NCI-H187 treated with DMSO at 0.1 percent for 48 hours (cell line): ENCODE data around the gene USH2A.
"Not testable (repeated sequence)": the region's sequence is repeated elsewhere in the genome, so short reads cannot be mapped to it uniquely, and the experiment has no call there.

ENCODE experiments used
- DNase-seq: peaks from one replicate; lab custom pipeline; 2025; lab: John Stamatoyannopoulos, UW

Gene USH2A

DNA sequence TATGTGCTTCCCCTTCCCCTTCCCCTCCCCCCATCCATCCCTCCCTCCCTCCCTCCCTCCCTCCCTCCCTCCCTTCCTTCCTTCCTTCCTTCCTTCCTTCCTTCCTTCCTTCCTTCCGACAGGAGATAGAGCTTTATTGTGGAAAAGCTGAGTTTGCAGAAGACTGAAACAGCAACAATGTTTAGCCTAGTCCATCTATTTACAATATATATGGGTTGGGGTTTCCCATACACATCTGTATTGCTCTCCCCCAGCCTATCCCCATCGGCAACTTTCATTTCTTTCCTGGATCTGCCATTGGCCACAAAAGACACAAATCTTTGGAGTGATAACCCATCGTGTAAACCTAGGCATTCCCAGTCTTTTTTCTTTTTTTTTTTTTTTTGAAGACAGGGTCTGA, 222.3 kb downstream of the USH2A start:
- no peak for DNase-seq

DNA sequence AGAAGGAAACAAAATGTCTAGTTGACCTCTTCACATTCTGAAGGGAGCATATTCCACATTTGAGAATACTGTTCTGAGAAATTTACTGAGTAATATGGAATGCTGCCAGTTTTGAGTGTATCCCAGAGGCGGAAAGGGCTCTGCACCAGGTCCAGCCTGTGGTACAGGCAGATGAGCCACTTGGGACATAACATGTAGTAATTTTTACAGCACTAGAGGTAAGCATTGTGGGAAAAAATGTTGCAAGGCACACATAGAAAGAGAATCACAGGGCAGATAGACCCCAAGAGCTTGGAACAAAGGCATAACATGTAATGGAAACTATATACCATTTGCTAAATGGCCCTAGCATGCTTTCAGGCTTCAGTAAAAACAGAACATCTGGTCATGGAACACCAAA, 228.5 kb downstream of the USH2A start:
- no peak for DNase-seq

DNA sequence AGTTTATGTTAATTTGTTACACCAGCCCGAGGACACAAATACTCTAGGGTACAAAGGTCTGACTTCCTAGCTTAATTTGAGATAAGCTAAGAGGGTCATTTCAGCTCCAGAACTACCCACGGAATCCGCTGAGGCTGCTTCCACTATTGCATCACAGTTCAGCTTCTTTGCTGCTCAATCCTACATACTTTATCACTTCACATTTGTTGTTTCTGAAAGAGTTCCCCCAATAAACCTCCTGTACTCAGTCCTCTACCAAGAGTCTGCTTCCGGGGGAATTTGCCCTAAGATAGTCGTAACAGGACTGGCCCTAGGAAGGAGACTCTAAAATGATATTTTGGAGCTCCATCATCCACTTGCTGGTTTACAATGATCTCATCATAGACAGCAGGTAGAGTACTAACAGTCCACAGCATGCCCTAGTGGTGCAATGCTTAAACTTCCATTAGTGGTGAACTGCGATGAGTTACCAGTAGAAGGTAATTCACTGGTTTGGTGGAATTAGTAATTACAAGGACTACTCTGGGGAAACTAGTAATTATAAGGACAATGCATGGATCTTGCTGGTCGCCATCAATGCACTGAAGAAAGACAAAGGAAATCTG, 229.3 kb downstream of the USH2A start:
- no peak for DNase-seq

DNA sequence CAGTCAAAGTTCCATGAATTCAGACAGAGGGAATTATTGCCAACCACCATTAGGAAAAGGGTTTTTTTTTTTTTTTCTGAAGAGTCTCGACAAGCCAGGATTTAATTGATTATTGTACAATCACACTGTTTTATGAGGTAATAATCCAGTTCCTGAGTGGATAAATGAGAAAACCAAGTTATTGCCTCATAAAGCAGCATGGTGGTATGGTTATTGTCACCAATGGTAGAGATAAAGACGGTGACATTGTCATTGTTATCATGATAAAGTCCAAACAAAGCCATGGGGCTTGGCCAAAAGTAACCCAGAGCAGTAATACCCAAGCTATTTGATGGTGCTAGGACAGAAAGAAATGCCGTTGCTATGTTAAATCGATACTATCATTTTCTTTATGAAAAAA, 232.8 kb downstream of the USH2A start:
- no peak for DNase-seq

DNA sequence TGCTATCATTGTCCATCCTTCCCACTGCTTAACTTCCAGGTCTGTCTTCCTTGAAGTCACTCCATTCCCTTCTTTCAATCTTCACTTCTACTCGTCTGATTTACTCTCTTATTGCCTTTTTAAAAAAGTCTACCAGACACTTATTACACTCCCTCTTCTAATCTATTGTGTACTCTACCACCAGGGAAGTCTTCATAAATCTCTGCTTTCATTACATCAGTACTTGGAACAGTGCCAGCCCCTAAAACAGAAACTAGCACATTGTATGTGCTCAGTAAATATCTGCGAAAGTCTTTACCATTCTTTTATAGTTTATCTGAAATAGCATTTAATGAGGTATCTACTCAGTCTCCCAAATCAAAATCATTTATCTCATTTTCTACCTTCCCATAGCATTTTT, 236.4 kb downstream of the USH2A start:
- DNase-seq, result no peak

DNA sequence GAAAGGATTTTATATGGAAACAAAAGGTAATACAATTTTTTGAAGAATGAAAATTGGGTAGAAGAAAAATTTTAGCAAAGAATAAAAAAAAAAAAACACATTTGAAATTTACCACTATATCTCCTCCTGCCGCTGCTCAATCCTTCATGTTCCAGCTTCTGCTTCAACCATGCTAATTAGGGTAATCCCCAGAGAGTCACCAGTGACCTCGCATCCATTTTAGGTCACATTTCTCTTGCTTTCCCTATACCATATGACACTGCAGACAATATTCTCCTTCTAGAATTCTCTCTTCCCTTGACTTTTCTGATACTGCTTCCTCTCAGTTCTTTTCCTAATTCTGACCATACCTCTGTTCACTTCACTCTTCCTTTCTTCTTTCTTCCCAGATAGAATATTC, 237.1 kb downstream of the USH2A start:
- no peak for DNase-seq

DNA sequence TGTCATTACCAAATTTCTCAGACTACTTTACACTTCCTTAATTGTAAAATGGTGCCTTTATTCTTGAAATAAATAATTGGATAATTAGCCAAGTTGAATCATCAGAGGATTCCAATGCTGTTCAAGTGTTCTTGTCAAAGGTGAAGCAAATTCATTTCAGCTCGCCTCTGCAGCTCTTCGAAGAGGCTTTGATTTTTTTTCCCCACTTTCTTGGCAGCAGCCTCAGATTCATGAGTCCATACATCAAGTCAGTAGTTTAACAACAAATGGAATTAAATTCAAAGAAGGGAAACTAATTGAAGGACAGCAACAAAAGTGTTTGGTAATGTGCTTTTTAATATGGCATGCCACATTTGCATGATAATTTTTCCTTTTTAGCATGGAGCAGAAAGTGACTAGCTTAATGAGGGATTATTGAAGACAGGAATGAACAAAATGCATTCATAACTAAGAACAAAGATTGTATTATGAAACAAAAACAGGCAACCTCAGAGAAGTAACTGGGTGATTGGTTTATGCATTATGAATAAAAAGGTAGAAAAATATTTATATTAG, 239.0 kb downstream of the USH2A start:
- DNase-seq, result no peak

DNA sequence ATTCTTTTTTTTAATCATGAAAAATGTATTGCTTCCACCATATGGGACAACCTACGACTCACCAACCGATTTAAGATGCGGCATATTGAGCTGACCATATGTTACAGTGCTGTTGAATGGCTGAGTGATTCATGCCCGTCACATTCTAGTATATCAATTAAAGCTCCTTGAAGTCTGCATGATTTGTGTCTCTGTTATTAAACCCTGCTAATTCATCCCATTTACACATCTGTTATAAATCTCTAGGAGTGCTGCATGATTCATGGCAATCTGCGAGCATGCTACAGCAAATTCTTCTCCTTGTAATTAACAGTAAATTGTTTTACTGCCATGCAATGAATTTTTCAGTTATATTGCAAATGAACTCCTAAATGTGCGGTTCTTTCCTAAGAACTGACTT, 239.8 kb downstream of the USH2A start:
- DNase-seq, result no peak

DNA sequence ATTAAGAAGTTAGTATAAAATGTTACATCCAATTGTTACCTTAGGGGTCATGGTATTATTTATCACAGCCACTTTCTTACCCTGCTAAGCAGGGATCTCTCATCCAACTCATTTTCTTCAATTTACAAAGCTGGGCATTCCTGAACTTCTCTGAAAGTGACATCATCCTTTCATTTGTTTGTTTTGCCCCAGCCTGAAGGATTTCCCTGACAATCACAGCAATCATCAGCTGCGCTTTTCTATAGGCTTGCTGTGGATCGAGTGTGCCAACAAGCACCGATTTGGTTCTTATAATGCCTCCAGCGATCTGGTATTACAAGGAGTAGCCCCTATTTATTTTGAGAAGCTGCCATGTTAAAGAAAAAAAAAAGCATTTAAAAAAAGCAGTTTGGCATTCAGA, 240.2 kb downstream of the USH2A start:
- DNase-seq, result no peak

DNA sequence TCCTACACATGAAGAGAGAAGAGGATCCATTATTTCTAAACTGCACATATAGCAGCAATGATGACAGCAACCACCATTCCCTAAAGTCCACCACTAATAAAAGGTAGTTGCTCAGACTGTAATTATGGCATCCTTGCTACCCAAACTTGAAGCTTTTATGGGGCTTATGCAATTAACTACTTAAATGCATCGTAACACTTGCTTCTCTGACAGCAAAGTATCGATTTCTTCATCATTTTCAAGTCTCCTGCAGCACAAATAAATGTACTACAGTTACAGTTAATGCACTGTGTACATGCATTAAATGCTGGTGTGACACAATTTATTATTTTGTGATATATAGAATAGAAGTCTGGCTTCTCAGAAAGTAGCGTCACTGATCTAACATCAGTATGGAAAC, 241.7 kb downstream of the USH2A start:
- DNase-seq, result no peak

DNA sequence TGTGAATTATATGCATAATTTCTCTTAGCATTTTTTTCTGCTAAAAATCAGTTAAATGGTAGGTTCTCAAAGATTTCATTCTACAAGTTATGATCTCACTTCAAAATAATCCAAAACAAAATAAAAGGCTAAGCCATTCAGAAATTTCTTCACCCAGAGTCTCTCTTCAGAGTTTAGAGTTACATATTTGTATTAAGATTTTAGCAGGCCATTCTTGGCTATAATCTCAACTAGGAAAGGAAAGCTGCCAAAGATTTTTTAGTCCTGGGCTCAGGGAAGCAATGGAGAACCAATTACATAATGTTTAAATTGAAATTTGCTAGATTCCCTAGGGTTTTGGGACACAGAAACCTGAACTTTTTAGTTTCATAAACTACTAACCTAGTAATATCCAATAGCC, 245.0 kb downstream of the USH2A start:
- DNase-seq, result no peak

DNA sequence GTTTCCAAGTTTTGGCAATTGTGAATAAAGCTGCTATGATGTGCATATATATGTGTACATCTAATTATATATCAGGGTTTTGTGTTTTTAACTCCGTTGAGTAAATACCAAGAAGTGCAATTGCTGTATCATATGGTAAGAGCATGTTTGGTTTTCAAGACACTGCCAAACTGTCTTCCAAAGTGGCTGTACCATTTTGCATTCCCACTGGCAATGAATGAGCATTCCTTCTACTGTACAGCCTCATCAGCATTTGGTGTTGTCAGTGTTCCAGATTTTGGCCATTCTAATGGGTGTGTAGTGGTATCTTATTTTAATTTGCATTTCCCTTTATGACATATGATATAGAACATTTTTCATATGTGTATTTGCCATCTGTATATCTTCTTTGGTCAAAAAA, 246.3 kb downstream of the USH2A start:
- no peak for DNase-seq

DNA sequence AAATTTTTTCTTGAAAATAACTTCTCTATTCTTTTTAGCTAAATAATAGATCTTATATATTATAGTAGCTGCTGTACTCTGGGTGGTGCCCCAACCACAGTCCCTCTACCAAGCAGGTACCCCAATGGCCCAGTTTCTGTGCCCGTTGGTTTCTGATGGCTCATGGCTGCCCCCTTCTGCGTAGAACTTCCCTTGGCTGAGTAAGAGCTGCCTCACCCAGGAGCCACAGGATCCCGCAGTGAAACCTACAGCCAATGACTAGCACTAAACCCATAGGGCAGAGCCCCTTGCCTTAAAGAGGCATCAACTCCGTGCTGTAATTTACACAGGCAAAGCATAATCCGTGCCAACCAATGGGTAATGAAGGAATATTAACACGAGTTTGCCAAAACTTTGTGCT, 247.5 kb downstream of the USH2A start:
- DNase-seq, result no peak

DNA sequence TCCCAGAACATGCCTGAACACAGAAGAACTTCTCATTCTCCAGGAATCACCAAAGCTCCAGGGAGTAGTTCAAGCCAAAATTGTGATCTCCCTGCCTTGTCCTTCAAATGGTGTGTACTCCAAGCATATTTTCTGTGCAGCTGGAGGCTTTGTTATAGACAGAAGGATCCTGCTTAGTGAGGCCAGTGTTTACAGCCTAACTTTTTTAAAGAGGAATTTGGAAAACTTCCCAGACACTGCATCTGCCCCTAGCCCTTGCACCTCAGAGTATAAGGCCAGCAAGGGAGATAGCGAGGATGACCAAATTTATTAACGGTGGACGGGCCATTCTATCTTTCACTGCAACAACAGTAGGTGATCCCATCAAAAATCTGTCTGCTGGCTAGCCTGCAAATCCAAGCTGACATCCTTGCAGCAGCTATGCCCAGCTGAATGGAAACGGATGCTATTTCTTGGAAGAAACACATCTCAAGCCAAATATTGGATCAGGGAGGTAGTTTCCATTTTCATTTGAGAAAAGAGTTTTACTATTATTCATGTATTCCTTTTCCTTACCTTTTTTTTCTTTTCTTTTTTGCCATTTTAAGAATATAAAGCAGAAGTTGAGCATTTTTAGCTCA, 249.8 kb downstream of the USH2A start:
- DNase-seq, result no peak

DNA sequence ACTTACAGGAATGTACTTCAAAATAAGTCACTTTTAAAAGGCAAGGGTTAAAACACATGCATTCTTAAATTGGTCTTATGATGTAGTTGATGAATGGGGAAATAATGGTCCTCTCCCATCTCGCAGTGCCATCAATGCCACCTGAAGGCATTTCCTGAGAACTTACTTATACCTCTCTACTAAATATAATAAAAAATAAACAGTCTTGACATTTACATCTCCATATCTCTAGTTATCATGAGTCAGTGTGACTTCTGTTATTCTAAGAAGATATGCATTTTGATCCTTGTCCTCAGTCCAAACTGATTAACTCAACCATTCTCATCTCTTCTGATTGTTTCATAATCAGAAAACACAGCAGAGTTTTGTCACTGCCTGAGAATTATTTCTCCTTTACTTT, 253.9 kb downstream of the USH2A start:
- no peak for DNase-seq

DNA sequence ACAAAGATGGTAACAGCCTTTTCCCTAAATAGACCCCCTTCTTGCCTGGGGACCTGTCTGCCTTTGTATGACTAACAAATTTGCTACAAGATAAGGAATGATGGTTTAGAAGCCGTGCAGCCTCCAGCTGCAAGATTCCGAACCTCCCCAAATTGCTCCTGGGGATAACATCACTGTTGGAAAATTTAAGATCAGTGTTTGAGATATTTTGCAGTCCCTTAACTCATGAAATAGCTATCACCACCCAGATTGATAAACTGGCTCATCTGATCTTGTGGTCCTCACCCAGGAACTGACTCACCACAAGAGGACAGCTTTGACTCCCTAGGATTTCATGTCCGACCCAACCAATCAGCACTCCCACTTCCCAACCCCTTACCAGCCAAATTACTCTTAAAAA, 254.7 kb downstream of the USH2A start:
- DNase-seq, result no peak

DNA sequence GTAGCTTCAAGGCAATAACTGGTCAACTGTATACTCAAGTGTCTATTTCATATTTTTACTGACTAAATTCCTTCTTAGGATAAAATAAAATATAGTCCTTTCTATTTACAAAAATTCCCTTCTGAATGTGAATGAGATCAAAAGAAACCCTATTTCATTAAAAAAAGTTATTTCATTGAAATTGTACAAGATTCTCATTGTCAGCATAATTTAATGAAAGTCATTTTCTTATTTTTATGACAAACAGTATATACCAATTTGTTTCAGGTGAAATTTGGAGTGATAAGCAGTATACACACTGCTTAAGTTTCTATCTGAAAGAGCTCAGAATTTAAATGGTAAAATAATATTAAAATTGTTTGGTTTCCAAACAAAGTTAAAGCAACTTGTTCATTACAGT, 269.2 kb downstream of the USH2A start:
- DNase-seq, result no peak

DNA sequence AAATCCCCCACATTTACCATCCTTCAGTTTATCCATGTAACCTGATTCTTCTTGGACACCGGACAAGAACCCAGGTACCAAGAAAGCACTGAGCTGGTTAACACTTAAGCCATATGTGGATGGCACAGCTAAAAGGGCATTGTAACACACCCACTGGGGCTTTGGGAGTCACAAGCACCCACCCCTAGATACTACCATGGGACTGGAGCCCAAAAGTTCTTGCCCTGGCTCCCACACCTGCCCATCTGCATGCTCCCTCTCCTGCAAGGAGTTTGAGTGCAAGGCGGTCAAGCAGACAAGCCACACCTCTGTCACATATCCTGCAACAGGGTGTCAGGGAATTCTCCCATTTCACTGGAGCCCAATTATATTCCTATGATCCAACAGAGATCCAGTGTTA, 270.1 kb downstream of the USH2A start:
- no peak for DNase-seq

DNA sequence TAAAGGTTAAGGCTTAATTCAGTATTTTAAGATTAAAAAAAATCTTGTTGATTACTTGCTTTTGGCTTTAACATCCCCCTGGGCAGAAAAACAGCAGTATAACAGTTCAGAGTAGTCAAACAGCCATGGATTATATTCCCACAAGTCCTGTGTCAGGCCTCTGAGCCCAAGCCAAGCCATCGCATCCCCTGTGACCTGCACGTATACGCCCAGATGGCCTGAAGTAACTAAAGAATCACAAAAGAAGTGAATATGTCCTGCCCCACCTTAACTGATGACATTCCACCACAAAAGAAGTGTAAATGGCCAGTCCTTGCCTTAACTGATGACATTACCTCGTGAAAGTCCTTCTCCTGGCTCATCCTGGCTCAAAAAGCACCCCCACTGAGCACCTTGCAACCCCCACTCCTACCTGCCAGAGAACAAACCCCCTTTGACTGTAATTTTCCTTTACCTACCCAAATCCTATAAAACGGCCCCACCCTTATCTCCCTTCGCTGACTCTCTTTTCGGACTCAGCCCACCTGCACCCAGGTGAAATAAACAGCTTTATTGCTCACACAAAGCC, 277.7 kb downstream of the USH2A start:
- DNase-seq, result not testable (repeated sequence)

DNA sequence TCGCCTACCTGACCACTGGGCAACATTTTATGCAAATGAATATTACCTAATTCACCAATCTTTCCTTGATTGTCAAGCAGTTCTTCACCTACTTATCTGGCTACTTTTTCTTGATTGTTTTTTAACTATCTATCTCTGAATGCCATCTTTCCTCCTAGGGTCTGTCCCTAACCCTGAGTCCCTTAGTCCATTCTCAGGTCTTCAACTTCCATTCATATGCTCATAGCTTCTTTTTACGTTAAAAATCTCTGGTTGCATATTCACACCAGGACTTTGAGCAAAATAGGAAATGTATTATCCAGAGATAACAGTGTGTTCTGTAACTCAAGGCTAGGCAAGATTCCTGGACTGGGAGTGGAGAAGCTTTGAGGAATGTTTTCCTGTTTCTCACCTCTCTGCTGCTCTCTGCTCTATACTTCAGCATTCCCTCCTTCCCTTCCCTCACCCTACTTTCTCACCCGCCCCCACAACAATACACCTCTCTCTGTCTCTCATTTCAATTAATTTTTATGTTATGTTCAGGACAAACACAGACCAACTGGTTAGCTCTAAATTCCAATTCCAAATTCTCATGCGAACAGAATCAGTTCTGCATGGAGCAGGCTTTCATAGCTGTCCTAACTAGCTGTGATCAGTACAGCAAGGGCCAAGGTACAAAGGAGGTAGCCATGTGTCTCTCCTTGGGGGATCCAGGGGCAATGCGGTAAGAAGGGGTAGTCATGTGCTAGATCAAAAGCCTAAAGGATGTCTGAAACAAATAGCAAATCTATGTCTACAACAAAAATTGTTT, 278.4 kb downstream of the USH2A start:
- DNase-seq, result no peak

DNA sequence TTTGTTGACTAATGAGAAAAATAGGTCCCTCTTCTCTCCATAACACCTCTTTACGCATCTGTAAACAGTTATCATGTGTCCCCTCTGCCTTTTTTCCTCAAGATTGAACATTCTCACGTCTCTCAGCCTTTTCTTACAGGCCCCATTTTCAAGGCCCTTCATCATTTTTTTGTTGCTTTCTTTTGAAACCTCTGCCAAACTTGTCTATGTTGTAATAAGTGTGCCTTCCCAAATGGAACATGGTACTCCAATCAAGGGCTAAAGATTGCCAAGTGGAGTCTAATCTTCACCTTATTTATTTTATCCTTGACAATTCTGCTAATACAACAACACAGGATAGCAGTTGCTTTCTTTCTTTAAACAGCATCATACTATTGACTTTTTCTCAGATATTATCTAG, 280.3 kb downstream of the USH2A start:
- DNase-seq, result no peak

DNA sequence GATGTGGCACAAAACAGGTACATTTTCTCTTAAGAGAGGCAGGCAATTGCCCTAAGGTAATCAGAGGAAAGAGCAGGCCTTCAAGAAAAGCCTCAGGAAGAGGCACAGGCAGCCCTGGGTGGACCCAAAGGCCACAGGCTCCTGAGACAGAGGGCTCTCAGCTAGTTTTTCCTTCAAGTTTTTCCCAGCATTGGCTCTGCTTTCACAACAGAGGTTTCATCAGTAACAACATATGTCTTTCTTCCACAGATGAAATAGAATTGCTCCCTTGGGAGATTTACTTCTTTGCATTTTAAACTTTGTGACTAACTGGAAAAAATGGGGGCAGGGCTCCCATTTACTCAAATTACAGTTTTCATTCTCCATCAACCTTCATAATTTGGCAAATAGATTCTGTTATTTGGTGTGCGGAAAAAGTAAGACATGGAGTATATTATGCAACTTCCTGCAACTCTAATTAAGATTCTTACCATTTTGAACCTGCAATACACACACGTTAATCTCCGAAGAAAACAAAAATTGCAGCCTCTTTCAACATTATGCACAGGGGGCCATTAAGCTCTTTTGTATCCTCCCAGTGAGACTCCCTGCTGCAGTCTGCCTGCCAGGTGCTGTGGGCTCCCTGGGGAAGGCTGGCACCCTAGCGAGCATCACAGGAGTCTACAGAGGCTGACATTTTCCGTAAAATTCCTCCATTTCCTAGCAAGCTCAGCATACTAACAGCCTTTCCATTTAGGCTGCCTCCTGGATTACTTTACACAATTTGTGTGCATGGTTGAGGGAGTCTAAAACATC, 282.3 kb downstream of the USH2A start:
- no peak for DNase-seq
